ENCODE measurements around the gene HEXIM1. TPM values are rescaled to one million over a fixed set of nuclear protein-coding genes. Genes with fewer than 3 reads are reported as not detected.
A peak's percentile ranks its signal among the peaks of the same experiment; 100 is the strongest.

Gene HEXIM1
- total and polyA plus RNA-seq, 7 experiments from 2014 or later, result 5.1 to 41.3 (median 30.5) TPM

DNA sequence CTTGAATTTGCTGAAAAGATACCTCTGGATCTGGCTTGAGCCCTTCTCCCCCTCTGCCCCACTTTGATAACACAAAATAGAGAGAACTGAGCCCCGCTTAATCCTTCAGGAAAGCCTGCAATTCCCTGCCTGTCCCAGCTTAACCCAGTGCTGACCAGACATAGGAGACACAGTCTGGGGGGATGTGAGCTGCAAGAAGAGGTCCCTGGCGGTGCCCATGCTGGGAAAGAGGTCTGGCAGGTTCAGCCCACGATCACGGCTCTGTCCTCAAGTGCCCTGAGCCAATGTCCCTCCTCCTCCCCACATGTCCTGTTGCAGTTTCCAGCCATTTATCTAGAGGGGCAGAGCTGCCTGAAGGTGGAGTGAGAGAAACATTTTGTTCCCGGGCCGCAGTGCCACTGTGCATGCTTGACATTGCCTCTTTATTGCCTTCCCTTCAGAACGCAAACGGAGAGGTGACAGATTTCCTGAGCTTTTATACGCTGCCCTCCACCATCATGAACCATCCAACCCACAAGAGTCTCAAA is 44.9 kb upstream of the HEXIM1 start:
- POLR2A ChIA-PET, result no interaction called here
- peaks cover 8 to 45% (median 17%) of the 10 kb centered on the region in 5 donors for H3K36me3 Mint-ChIP-seq
- no peak for ATAC-seq

DNA sequence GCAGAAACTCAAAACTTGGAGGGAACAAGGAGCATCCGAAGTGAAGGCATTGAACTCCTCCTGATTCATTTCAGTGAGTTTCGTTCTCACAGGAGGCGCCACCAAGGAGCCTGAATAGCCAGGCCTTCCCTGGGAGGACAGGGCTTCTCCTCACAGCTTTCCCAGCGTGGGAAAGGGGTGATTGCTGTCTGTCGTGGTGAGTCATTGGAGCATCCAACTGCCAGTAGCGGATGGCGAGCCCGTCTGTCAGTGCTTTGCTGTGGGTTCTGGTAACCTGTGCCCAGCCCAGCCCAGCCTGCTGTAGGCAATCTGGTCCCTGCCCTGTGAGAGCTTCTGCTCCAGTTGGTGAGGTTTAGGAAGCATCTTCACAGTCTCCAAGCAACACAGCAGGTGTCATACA is 44.2 kb upstream of the HEXIM1 start:
- Mint-ChIP-seq H3K4me1 (peaks cover 0 to 2% (median 0%) of the 10 kb centered on the region in 7 donors), H3K27me3 (no peaks in the 10 kb centered on the region), H3K36me3 (peaks cover 8 to 38% (median 16%) of the 10 kb centered on the region in 5 donors), H3K27ac (no peak overlapping the region), H3K9me3 (no peaks in the 10 kb centered on the region), H3K4me3 (no peak overlapping the region)
- DNase-seq (no peak), ATAC-seq (no peak)
- Histone ChIP-seq H3K4me1 (ENCODE audit: control insufficient read depth in 2 of 2, insufficient read depth in 2 of 2, low read length in 2 of 2) (no peaks in the 10 kb centered on the region), H3K36me3 (ENCODE audit: control insufficient read depth in 2 of 3, insufficient read depth in 3 of 3, low read length in 3 of 3) (peaks cover 7 to 88% (median 8%) of the 10 kb centered on the region in 3 experiments), H3K27ac (ENCODE audit: low read depth, low read length) (no peak overlapping the region), H3K9me3 (ENCODE audit: control insufficient read depth in 2 of 3, low read length in 3 of 3) (no peaks in the 10 kb centered on the region), H3K4me3 (ENCODE audit: low read length) (no peak overlapping the region), H3K27me3 (ENCODE audit: control insufficient read depth in 2 of 2, insufficient read depth in 2 of 2, low read length in 2 of 2) (no peaks in the 10 kb centered on the region)
- ChIA-PET POLR2A (no interaction called here), CTCF (interaction anchor here (0.5 kb wide), 1 partner anchor 34 kb away, joined by 4 read pairs; no protein-coding TSS in a partner anchor)
- intact Hi-C loops (cut with micrococcal nuclease), result no loop called here

More for the DNA sequence above, 44.9 kb upstream of the HEXIM1 start:
- no peaks in the 10 kb centered on the region for H3K4me1 ChIP-seq (ENCODE audit: control insufficient read depth in 2 of 2, insufficient read depth in 2 of 2, low read length in 2 of 2)
- no peak for DNase-seq
- Mint-ChIP-seq H3K9me3 (no peaks in the 10 kb centered on the region), H3K4me1 (peaks cover 0 to 5% (median 0%) of the 10 kb centered on the region in 7 donors), H3K27me3 (no peaks in the 10 kb centered on the region), H3K4me3 (no peak overlapping the region), H3K27ac (peak overlapping the region in 1 of 9 donors; percentile 26)
- H3K9me3 ChIP-seq (ENCODE audit: control insufficient read depth in 2 of 3, low read length in 3 of 3), result no peaks in the 10 kb centered on the region
- H3K36me3 ChIP-seq (ENCODE audit: control insufficient read depth in 2 of 3, insufficient read depth in 3 of 3, low read length in 3 of 3), result peaks cover 7 to 89% (median 10%) of the 10 kb centered on the region in 3 experiments
- intact Hi-C loops (cut with micrococcal nuclease), result no loop called here
- no peak overlapping the region for H3K4me3 ChIP-seq (ENCODE audit: low read length)
- CTCF ChIA-PET, result no interaction called here
- H3K27ac ChIP-seq (ENCODE audit: low read depth, low read length), result no peak overlapping the region
- no peaks in the 10 kb centered on the region for H3K27me3 ChIP-seq (ENCODE audit: control insufficient read depth in 2 of 2, insufficient read depth in 2 of 2, low read length in 2 of 2)

DNA sequence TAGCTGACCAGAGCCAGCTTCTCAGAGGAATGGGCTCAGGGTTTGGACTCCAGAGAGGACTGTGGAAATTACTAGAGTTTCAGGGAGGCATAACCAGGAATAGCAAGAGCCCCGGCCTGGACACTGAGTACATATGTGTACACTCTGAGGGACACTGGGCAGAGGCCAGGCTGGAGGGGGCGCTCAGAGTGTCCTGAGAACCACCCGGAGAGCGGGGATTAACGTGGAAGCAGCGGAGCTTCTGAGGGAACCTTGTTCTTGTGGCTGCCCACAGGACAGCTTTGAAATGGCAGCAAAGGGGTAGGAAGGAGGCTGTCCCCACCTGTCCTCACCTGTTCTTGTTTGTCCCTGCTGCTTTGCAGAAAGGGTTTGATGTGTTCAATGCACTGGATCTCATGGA is 43.8 kb upstream of the HEXIM1 start:
- Mint-ChIP-seq H3K36me3 (peaks cover 8 to 35% (median 16%) of the 10 kb centered on the region in 5 donors), H3K27ac (peak overlapping the region in 1 of 9 donors; percentile 2), H3K4me1 (no peaks in the 10 kb centered on the region), H3K27me3 (no peaks in the 10 kb centered on the region), H3K4me3 (no peak overlapping the region), H3K9me3 (no peaks in the 10 kb centered on the region)
- ChIA-PET POLR2A (no interaction called here), CTCF (interaction anchor here (0.5 to 0.7 kb wide), 2 partner anchors 35 to 1434 kb away, joined by 3 to 4 read pairs; no protein-coding TSS in a partner anchor)
- DNase-seq, result no peak
- intact Hi-C loops (cut with micrococcal nuclease), result no loop called here
- ATAC-seq, result no peak
- no peaks in the 10 kb centered on the region for H3K27me3 ChIP-seq (ENCODE audit: control insufficient read depth in 2 of 2, insufficient read depth in 2 of 2, low read length in 2 of 2)
- H3K36me3 ChIP-seq (ENCODE audit: control insufficient read depth in 2 of 3, insufficient read depth in 3 of 3, low read length in 3 of 3), result peaks cover 6 to 83% (median 8%) of the 10 kb centered on the region in 3 experiments
- H3K4me3 ChIP-seq (ENCODE audit: low read length), result no peak overlapping the region
- no peaks in the 10 kb centered on the region for H3K9me3 ChIP-seq (ENCODE audit: control insufficient read depth in 2 of 3, low read length in 3 of 3)
- H3K27ac ChIP-seq (ENCODE audit: low read depth, low read length), result no peak overlapping the region
- H3K4me1 ChIP-seq (ENCODE audit: control insufficient read depth in 2 of 2, insufficient read depth in 2 of 2, low read length in 2 of 2), result no peaks in the 10 kb centered on the region

DNA sequence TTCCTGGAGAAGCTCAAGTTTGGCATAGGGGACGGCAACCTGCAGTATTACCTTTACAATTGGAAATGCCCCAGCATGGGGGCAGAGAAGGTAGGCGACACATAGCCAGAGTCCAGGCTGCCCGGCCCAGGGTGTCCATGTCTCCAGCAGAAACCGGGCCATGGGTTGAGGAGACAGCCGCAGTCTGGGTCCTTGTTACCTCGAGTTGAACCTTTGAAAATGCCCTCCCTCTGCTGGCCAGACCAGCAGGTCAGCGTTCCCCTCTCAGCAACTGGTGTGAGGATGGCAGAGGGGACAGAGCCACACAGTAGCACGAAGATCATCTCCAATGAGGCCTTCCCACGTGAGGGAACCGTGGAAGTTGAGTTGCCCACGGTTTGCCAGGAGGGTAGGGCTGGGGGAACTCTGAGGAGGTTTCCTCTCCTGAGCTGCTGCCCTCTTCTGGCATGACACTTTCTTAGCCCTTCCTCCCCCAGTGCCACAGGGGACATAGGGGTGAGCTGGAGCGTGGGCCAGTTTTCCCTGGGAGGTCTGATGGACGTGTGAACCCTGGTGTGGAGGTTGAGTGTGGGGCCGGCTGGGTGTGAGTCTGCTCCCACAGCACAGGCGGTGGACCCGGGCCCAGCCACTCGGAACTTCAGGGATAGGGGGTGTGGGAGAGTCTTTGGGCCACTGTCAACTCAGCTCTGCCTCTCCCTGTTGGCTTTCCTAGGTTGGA is 43.2 kb upstream of the HEXIM1 start:
- Mint-ChIP-seq H3K27ac (no peak overlapping the region), H3K4me3 (no peak overlapping the region), H3K4me1 (no peaks in the 10 kb centered on the region), H3K27me3 (no peaks in the 10 kb centered on the region), H3K36me3 (peaks cover 8 to 35% (median 16%) of the 10 kb centered on the region in 5 donors), H3K9me3 (no peaks in the 10 kb centered on the region)
- Histone ChIP-seq H3K4me1 (ENCODE audit: control insufficient read depth in 2 of 2, insufficient read depth in 2 of 2, low read length in 2 of 2) (no peaks in the 10 kb centered on the region), H3K27ac (ENCODE audit: low read depth, low read length) (no peak overlapping the region), H3K36me3 (ENCODE audit: control insufficient read depth in 2 of 3, insufficient read depth in 3 of 3, low read length in 3 of 3) (peaks cover 3 to 78% (median 8%) of the 10 kb centered on the region in 3 experiments), H3K9me3 (ENCODE audit: control insufficient read depth in 2 of 3, low read length in 3 of 3) (no peaks in the 10 kb centered on the region), H3K4me3 (ENCODE audit: low read length) (no peak overlapping the region), H3K27me3 (ENCODE audit: control insufficient read depth in 2 of 2, insufficient read depth in 2 of 2, low read length in 2 of 2) (no peaks in the 10 kb centered on the region)
- ChIA-PET POLR2A (no interaction called here), CTCF (interaction anchor here (0.7 to 1.6 kb wide), 2 partner anchors 30 to 1435 kb away, joined by 3 to 4 read pairs; partner anchors contain the start of gene ACBD4)
- no peak for ATAC-seq
- intact Hi-C loops (cut with micrococcal nuclease), result no loop called here
- DNase-seq, result no peak

DNA sequence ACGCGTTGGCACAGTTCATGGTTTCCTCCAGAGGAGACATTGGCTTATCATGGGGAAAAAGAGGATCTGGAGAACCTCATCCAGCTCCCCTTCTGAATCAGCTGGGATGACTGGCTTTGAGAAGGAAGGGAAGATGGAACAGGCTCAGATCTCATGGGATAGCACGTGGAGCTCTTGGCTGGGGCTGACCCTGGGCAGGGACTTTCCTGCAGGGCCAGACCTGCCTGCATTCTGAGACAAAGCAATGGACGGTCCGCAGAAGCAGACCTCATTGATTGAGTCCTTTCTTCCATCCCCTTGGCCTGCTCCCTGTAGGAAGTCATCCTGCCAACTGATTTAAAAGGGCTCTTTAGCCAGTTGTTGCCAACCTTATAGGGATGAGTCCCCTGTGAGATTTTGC is 42.2 kb upstream of the HEXIM1 start:
- Histone ChIP-seq H3K9me3 (ENCODE audit: control insufficient read depth in 2 of 3, low read length in 3 of 3) (no peaks in the 10 kb centered on the region), H3K36me3 (ENCODE audit: control insufficient read depth in 2 of 3, insufficient read depth in 3 of 3, low read length in 3 of 3) (peaks cover 3 to 76% (median 8%) of the 10 kb centered on the region in 3 experiments), H3K27me3 (ENCODE audit: control insufficient read depth in 2 of 2, insufficient read depth in 2 of 2, low read length in 2 of 2) (no peaks in the 10 kb centered on the region), H3K4me1 (ENCODE audit: control insufficient read depth in 2 of 2, insufficient read depth in 2 of 2, low read length in 2 of 2) (no peaks in the 10 kb centered on the region), H3K27ac (ENCODE audit: low read depth, low read length) (no peak overlapping the region), H3K4me3 (ENCODE audit: low read length) (no peak overlapping the region)
- DNase-seq (no peak), ATAC-seq (no peak)
- intact Hi-C loops (cut with micrococcal nuclease), result no loop called here
- H3K4me1 Mint-ChIP-seq, result no peaks in the 10 kb centered on the region
- H3K36me3 Mint-ChIP-seq, result peaks cover 8 to 35% (median 16%) of the 10 kb centered on the region in 5 donors
- no peaks in the 10 kb centered on the region for H3K27me3 Mint-ChIP-seq
- no peak overlapping the region for H3K27ac Mint-ChIP-seq
- ChIA-PET CTCF (interaction anchor here (0.5 to 1.6 kb wide), 3 partner anchors 29 to 187 kb away, joined by 3 to 4 read pairs (median 3); partner anchors contain the start of gene ACBD4), POLR2A (no interaction called here)
- H3K4me3 Mint-ChIP-seq, result no peak overlapping the region
- no peaks in the 10 kb centered on the region for H3K9me3 Mint-ChIP-seq

DNA sequence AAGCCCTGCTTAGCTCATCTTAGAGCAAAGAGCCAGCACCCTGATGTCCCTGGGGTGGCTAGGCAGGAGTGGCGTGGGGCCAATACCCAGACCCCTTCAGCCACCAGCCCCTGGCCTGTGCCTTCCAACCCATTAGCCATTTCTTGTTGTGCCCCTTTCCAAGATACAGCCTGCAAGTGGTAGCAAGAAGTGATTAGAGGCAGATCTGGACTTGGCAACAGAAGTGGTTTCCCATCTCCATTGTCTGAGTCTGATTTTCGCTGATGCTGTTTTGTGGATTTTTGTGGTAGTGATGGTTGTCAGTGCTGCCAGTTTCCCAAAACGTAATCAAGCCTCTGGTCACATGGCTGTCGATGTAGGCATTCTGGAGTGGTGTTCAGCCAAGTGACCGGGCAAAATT is 41.7 kb upstream of the HEXIM1 start:
- H3K9me3 ChIP-seq (ENCODE audit: control insufficient read depth in 2 of 3, low read length in 3 of 3), result no peaks in the 10 kb centered on the region
- H3K27me3 ChIP-seq (ENCODE audit: control insufficient read depth in 2 of 2, insufficient read depth in 2 of 2, low read length in 2 of 2), result no peaks in the 10 kb centered on the region
- CTCF ChIA-PET, result interaction anchor here (0.5 kb wide), 1 partner anchor 188 kb away, joined by 3 read pairs; no protein-coding TSS in a partner anchor
- H3K4me1 Mint-ChIP-seq, result no peaks in the 10 kb centered on the region
- no peak overlapping the region for H3K4me3 ChIP-seq (ENCODE audit: low read length)
- no peaks in the 10 kb centered on the region for H3K4me1 ChIP-seq (ENCODE audit: control insufficient read depth in 2 of 2, insufficient read depth in 2 of 2, low read length in 2 of 2)
- peaks cover 8 to 34% (median 15%) of the 10 kb centered on the region in 5 donors for H3K36me3 Mint-ChIP-seq
- no peak overlapping the region for H3K27ac ChIP-seq (ENCODE audit: low read depth, low read length)
- peaks cover 2 to 73% (median 6%) of the 10 kb centered on the region in 3 experiments for H3K36me3 ChIP-seq (ENCODE audit: control insufficient read depth in 2 of 3, insufficient read depth in 3 of 3, low read length in 3 of 3)
- no peak overlapping the region for H3K4me3 Mint-ChIP-seq
- POLR2A ChIA-PET, result no interaction called here
- no peaks in the 10 kb centered on the region for H3K27me3 Mint-ChIP-seq
- no peak overlapping the region for H3K27ac Mint-ChIP-seq
- H3K9me3 Mint-ChIP-seq, result no peaks in the 10 kb centered on the region
- no peak for ATAC-seq
- DNase-seq, result no peak
- intact Hi-C loops (cut with micrococcal nuclease), result no loop called here

All from naive thymus-derived CD4-positive, alpha-beta T cell (primary cell).